Central memory CD8-positive, alpha-beta T cell (primary cell): ENCODE data around the gene TRAPPC12.

Source experiments
- ATAC-seq: fragments of 150-1000 bp; cut with Tn5 transposase; replicated peaks from 2 replicates; pipeline ENCODE4 v1.10.0; 2022; ENCODE audit warnings: mild to moderate bottlenecking, moderate FRiP score, moderate number of reproducible peaks; ENCODE audit not compliant: poor library complexity, severe bottlenecking; ENCODE audit errors: extremely low read depth
- DNase-seq, 2 donors: peaks; one replicate each; pipeline ENCODE4 v3.0.0; 2021; ENCODE audit warnings: low spot score in 2 of 2
- H3K27ac Mint-ChIP-seq: one replicate; pipeline ENCODE4 v1.8.0; 2022; ENCODE audit warnings: low read depth, mild to moderate bottlenecking, moderate library complexity, mixed read lengths
- H3K27me3 Mint-ChIP-seq: one replicate; pipeline ENCODE4 v1.8.0; 2022; ENCODE audit warnings: mixed read lengths
- H3K36me3 Mint-ChIP-seq: one replicate; pipeline ENCODE4 v1.8.0; 2022; ENCODE audit warnings: mild to moderate bottlenecking, moderate library complexity, mixed read lengths; ENCODE audit not compliant: insufficient read depth
- H3K4me1 Mint-ChIP-seq: one replicate; pipeline ENCODE4 v1.8.0; 2022; ENCODE audit warnings: mixed read lengths
- H3K4me3 Mint-ChIP-seq: one replicate; pipeline ENCODE4 v1.8.0; 2022; ENCODE audit warnings: mild to moderate bottlenecking, moderate library complexity, mixed read lengths
- H3K9me3 Mint-ChIP-seq: one replicate; pipeline ENCODE4 v1.8.0; 2022; ENCODE audit warnings: mixed read lengths

TRAPPC12 gene

DNA sequence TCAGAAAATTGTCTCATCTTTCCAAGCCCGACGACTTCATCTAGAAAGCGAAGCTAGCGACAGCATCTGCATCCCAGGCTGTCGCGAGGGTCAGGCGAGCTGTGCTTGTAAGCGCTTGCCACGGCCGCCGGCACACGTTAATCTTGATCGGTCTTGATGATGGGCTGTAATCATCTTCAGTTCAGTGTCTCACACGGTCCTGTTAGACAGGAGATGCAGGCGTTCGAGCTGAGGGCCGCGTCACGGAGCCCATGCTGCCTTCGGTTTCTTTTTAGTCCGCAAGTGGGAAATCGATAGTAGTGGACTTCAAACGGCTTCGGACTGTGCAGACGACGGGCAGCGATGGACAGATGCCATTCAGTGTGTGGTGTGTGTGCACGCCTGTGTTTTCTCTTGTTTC is 96.3 kb downstream of the TRAPPC12 start:
- Mint-ChIP-seq H3K36me3 (peaks cover 29% of the 10 kb centered on the region), H3K27ac (no peak overlapping the region), H3K4me3 (no peak overlapping the region), H3K27me3 (no peaks in the 10 kb centered on the region), H3K4me1 (no peaks in the 10 kb centered on the region), H3K9me3 (no peaks in the 10 kb centered on the region)
- DNase-seq (no peak), ATAC-seq (no peak)

DNA sequence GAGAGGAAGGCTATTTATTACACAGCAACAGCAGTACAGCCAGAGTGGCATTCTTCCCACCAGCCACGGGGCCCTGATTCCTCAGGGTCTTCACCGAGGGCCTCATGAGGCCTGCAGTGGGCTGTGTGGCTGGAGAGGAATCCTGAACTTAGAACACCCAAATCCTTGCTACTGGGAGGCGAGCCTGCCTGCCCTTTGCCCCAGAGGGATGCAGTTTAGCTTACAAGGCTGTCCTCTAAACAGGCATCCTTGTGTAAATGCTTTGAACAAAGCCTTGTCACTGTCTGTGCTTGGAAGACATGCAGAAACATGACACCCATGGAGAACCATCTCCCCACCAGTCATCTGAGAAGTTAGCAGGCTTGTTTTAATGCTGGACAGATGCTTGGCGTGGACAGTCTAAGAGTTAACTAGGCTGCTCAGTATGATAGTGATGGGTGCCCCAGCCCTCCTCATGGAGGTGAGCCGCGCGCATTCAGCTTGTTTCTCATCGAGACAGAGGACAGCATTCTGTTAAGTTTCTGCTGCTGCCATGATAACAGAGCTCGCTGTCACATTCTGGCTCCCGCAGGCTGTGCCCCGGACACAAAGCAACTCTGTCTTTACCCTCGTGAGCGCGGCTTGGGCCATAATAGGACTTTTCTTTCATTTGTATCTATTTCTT is 97.0 kb downstream of the TRAPPC12 start:
- peaks cover 27% of the 10 kb centered on the region for H3K36me3 Mint-ChIP-seq
- no peak overlapping the region for H3K27ac Mint-ChIP-seq
- H3K4me3 Mint-ChIP-seq = no peak overlapping the region

DNA sequence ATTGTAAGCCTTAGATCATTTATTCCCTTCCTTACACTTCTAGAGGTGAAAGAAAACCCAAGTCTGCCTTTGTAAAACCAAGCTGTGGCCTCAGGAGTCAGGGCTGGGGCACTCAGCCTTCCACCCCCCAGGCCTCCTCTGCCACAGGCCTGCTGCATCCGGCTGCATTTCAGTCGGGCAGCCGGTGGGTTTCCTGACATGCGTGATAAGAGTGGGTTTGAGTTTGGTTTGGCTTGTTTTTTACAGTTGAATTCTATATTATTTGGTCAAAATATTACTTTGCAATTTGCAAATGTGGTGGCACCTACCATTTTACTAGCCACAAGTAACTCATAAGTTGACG is 97.5 kb downstream of the TRAPPC12 start:
- H3K4me1 Mint-ChIP-seq = no peaks in the 10 kb centered on the region
- DNase-seq = no peak
- no peaks in the 10 kb centered on the region for H3K9me3 Mint-ChIP-seq
- H3K27ac Mint-ChIP-seq = no peak overlapping the region
- ATAC-seq = no peak
- peaks cover 25% of the 10 kb centered on the region for H3K36me3 Mint-ChIP-seq
- no peaks in the 10 kb centered on the region for H3K27me3 Mint-ChIP-seq
- H3K4me3 Mint-ChIP-seq = no peak overlapping the region

More for the DNA sequence above, 97.0 kb downstream of the TRAPPC12 start:
- DNase-seq (no peak), ATAC-seq (no peak)
- no peaks in the 10 kb centered on the region for H3K4me1 Mint-ChIP-seq
- H3K9me3 Mint-ChIP-seq = no peaks in the 10 kb centered on the region
- H3K27me3 Mint-ChIP-seq = no peaks in the 10 kb centered on the region

DNA sequence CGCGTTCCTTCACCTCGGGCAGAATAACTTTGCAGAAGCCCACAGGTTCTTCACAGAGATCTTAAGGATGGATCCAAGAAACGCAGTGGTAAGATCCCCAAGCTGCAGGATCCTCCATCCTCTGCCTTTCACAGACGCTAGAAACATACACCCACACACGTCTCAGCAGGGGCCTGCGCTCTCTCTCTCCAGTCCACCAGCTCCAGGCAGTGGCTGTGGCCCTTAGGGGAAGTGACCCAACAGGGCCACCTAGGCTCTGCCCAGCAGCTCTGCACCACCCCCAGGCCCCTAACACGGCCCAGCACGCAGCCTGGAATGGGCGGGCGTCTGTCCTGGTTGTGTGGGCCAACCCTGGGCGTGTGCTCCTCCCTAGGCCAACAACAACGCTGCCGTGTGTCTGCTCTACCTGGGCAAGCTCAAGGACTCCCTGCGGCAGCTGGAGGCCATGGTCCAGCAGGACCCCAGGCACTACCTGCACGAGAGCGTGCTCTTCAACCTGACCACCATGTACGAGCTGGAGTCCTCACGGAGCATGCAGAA is 99.4 kb downstream of the TRAPPC12 start:
- no peak overlapping the region for H3K4me3 Mint-ChIP-seq
- no peaks in the 10 kb centered on the region for H3K27me3 Mint-ChIP-seq
- no peak overlapping the region for H3K27ac Mint-ChIP-seq
- DNase-seq = no peak
- ATAC-seq = no peak
- no peaks in the 10 kb centered on the region for H3K9me3 Mint-ChIP-seq
- peaks cover 19% of the 10 kb centered on the region for H3K36me3 Mint-ChIP-seq
- H3K4me1 Mint-ChIP-seq = no peaks in the 10 kb centered on the region

DNA sequence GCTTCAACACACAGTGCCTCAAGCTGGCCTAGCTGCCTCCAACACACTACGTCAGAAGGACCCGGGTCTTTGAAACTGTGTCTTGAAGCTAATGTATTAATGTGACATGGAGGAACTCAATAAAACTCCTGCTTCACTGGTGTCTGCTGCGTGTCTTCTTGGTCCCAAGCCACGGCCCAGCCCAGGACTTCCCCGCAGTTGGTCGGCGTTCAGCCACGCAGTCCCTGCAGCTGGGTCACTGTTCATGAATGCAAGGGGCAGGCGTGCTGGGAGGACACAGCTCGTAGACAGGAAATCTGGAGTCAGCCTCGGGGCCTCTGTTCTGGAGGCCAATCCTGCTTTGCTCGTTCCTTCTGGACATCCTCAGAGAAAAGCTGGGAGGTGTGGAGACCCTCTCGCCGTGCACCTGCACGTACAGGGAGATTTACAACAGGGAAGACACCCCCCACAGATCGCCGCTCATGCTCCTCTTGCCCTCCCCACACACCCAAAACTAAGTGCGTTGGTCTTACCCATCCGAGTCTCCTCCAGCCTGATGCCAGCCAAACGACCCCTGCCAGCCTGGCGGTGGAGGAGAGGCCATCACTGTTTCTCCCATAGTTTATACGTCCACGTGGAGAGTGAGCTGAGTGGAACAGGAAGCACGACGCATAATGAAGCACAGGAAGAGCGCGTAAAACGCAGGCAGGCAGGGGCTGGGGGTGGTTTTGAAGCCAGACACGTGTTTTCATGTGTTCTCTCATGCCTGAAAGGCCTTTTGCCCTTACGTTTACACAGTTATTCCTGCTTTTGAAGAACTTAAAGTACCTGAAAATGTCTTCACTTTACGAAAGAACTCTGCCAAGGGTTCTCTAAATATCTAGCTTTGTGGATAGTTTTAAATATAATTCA is 100.2 kb downstream of the TRAPPC12 start:
- Mint-ChIP-seq H3K36me3 (peaks cover 17% of the 10 kb centered on the region), H3K27ac (peak overlapping the region; percentile 32), H3K4me1 (no peaks in the 10 kb centered on the region), H3K9me3 (no peaks in the 10 kb centered on the region), H3K27me3 (no peaks in the 10 kb centered on the region), H3K4me3 (no peak overlapping the region)
- ATAC-seq = no peak
- DNase-seq = no peak

DNA sequence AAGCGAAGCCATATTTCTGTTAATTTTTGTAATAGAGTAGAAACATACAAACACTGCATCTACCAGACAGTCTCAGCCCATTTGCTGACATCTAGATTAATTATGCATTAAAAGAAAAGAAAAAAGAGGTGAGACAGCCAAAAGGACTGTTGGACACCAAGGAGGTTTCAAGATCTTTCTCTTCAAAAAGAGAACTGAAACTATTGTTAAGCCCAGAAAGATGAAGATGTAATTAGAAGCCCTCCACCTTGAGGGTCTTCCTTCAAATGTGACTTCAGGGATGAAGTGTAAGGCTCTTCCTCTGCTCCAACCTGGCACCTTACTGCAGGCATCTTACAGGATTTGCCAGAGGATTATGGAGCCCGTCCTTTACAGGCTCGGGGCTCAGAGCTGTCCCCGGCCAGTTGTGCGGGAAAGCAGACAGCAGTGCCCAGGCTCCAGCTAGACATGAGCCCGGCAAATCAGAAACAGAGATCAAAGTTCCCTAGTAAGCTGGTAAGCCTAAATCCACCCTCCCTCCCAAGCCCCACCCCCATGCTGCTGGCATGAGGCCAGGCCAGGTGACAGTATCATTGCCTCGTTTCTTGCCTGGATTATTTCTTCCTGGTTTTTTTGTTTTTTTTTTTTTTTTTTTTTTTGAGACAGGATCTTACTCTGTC is 101.0 kb downstream of the TRAPPC12 start:
- no peaks in the 10 kb centered on the region for H3K27me3 Mint-ChIP-seq
- ATAC-seq (no peak), DNase-seq (no peak)
- no peak overlapping the region for H3K4me3 Mint-ChIP-seq
- H3K27ac Mint-ChIP-seq = peak overlapping the region; percentile 32
- no peaks in the 10 kb centered on the region for H3K9me3 Mint-ChIP-seq
- no peaks in the 10 kb centered on the region for H3K4me1 Mint-ChIP-seq
- H3K36me3 Mint-ChIP-seq = peaks cover 15% of the 10 kb centered on the region

DNA sequence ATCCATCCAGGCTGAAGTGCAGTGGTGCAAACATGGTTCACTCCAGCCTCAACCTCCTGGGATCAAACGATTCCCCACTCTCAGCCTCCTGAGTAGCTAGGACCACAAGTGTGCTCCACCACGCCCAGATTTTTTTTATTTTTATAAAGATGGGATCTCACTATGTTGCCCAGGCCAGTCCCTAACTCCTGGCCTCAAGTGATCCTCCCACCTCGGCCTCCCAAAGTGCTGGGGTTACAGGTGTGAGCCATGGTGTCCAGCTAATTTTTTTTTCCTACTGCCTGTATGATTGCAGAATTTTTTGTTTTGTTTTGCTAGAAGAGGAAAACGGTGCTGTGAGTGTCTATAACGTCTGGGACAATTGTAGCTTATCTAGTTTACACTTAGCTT is 101.5 kb downstream of the TRAPPC12 start:
- Mint-ChIP-seq H3K27me3 (no peaks in the 10 kb centered on the region), H3K27ac (no peak overlapping the region), H3K4me1 (no peaks in the 10 kb centered on the region), H3K4me3 (no peak overlapping the region), H3K9me3 (no peaks in the 10 kb centered on the region), H3K36me3 (peaks cover 12% of the 10 kb centered on the region)
- ATAC-seq (no peak), DNase-seq (no peak)

DNA sequence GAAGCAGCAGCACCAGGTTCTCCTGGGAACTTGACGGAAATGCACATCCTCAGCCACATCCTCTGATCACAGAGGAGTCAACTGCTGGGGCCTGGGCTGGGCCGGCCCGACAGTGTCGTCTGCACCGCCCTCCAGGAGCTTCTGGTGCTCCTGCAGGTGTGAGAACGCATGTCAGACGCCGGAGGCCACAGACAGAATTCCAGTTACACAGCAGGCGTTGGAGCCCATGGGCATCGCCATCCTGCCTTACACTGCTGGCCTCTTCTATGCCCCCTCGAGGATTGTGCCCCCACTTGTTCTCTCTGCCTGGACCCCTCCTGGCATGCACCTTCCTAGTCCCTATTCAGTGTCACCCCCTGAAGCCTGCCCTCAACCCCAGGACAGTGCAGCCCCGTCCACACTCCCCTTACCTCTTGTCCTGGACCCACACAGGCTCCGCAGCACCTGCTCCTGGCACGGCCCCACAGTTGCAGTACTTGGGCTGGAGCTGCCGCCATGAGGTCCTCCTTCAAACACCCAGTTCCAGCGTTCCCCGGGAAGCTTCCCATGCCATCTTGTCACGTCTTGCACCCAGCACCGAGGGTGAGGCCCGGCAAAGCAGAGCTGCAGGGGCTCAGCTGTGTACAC is 102.4 kb downstream of the TRAPPC12 start:
- peaks cover 11% of the 10 kb centered on the region for H3K36me3 Mint-ChIP-seq
- H3K4me3 Mint-ChIP-seq = no peak overlapping the region
- H3K27ac Mint-ChIP-seq = no peak overlapping the region
- H3K27me3 Mint-ChIP-seq = no peaks in the 10 kb centered on the region
- DNase-seq = no peak
- no peak for ATAC-seq
- no peaks in the 10 kb centered on the region for H3K9me3 Mint-ChIP-seq
- H3K4me1 Mint-ChIP-seq = no peaks in the 10 kb centered on the region

DNA sequence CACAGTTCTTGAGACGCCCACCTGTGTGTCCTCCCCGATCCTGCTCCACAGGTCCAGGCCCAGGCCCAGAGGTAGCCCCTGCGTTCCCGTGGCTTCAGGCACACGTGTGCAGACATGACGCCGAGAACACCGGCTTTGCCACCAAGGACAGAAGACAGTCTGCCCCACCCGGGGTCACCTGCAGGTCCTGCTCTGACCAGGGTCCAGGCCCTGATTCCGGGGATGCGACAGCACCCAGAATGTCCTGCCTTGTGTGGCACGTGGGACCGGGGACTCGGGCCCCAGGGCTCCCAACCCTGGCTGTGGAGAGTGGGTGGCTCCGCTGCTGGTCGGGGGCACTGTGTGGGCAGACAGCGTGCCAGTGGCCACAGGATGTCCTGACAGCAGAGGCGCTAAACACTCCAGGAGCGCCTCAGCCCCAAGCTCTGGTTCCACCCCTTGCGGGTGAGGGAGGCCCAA is 102.9 kb downstream of the TRAPPC12 start:
- DNase-seq = no peak
- Mint-ChIP-seq H3K4me3 (no peak overlapping the region), H3K36me3 (peaks cover 11% of the 10 kb centered on the region), H3K27ac (no peak overlapping the region), H3K4me1 (no peaks in the 10 kb centered on the region), H3K27me3 (no peaks in the 10 kb centered on the region), H3K9me3 (no peaks in the 10 kb centered on the region)
- no peak for ATAC-seq

DNA sequence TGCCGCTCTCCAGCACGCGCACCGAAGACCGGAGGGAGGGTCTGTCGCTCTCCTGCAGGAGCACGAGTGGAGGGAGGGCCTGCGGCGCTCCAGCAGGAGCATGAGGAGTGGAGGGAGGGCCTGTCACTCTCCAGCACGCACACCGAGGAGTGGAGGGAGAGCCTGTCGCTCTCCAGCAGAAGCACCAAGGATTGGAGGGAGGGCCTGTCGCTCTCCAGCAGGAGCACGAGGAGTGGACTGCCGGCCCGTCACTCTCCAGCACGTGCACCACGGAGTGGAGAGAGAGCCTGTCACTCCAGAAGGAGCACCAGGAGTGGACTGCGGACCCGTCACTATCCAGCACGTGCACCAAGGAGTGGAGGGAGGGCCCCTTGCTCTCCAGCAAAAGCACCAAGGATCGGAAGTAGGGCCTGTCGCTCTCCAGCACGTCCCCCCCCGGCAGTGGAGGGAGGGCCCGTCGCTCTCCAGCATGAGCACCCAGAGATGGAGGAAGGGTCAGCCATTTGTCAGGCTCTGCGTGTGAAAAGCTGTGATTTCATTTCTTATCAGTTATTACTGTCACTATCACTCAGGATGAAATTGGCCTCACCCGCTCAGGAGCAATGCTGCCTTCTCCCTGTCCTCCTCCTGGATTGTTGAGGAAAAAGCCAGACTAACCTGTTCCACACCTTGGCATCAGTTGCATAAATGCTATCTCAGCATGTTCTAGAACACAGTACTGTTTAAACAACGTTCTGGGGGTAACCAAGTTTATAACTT is 103.9 kb downstream of the TRAPPC12 start:
- Mint-ChIP-seq H3K4me3 (no peak overlapping the region), H3K9me3 (no peaks in the 10 kb centered on the region), H3K36me3 (peaks cover 7% of the 10 kb centered on the region), H3K27ac (no peak overlapping the region), H3K27me3 (no peaks in the 10 kb centered on the region), H3K4me1 (no peaks in the 10 kb centered on the region)
- DNase-seq (no peak), ATAC-seq (no peak)

DNA sequence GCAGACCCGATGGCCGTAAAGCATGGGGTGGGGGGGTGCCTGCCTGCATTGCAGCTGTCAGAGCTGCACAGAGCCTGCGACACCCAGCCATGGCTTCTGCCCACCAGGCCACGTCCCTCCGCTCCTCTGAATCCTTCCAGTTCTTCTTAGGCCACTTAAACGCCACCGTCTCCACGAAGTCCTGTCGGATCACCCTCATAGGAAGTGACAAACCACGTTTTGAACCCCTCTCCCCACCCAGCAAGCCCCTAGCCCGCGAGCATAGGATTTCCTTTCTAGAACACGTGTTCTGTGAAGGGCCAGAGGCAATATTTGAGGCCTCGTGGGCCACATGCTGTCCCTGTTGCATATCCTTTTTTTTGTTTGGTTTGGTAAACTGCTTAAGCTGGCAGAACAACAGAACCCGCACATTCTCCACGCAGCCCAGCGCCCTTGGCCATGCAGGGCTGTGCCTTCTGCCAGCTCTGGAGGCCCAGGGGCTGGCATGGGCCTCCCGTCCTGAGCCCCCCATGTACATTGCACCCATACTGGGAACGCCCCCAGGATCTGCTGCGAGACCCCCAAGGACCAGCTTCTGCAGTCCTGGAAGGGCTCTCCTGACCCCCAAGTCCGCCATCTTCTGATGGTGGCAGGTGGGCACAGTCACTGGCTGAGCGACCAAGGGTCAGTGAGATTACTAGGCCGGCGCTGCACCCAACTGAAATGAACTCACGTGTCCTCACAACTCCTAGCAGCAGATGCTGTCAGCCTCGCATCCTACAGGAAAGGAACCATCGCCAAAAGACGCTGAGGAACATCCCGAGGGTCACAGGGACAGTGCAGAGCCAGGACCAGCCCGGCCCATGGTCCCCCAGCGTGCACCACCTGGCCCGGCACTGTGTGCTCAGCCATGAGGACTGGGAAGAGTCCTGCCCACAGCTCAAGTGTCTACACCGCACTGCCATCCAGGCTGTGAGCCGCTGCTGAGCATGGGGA is 104.8 kb downstream of the TRAPPC12 start:
- H3K4me1 Mint-ChIP-seq = no peaks in the 10 kb centered on the region
- H3K27ac Mint-ChIP-seq = no peak overlapping the region
- no peaks in the 10 kb centered on the region for H3K27me3 Mint-ChIP-seq
- no peak for DNase-seq
- no peak for ATAC-seq
- H3K4me3 Mint-ChIP-seq = no peak overlapping the region
- H3K36me3 Mint-ChIP-seq = peaks cover 5% of the 10 kb centered on the region
- H3K9me3 Mint-ChIP-seq = no peaks in the 10 kb centered on the region
